NCI-H2107 treated with DMSO at 0.1 percent for 48 hours (cell line): ENCODE results near the gene ANGEL2.
"Not testable (repeated sequence)": the region's sequence is repeated elsewhere in the genome, so short reads cannot be mapped to it uniquely, and the experiment has no call there.

Experiments
- DNase-seq: peaks from one replicate; lab custom pipeline; 2025; ENCODE audit not compliant: unreplicated experiment; lab: John Stamatoyannopoulos, UW

The ANGEL2 gene

GRCh38 chr1:213020016-213020415, 4.3 kb upstream of the ANGEL2 start:
- DNase-seq: no peak

GRCh38 chr1:213019450-213019849, 3.8 kb upstream of the ANGEL2 start:
- no peak for DNase-seq

GRCh38 chr1:213017447-213018273, 2.0 kb upstream of the ANGEL2 start:
- no peak for DNase-seq

- no peak for DNase-seq
Observed at GRCh38 chr1:213014642-213015041, 1.0 kb downstream of the ANGEL2 start.

DNA sequence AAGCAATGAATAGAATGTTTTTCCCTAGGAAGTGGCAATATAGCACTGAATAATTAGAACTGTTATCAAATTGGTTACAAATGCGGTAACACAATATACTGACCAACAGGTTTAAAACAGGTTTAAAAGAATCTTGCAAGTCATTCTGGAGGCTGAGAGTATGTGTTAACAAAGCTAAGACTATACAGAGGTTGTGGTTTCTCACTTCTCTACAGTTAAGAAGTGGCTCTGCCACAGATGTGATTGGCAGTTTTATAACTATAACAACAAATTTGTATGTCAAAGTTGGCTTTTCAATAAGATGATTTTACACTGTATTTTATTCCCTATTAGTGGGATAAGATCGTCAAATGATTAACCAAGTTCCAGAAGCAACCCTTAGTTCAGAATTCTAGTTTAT, 7.1 kb downstream of the ANGEL2 start:
- DNase-seq: no peak

DNA sequence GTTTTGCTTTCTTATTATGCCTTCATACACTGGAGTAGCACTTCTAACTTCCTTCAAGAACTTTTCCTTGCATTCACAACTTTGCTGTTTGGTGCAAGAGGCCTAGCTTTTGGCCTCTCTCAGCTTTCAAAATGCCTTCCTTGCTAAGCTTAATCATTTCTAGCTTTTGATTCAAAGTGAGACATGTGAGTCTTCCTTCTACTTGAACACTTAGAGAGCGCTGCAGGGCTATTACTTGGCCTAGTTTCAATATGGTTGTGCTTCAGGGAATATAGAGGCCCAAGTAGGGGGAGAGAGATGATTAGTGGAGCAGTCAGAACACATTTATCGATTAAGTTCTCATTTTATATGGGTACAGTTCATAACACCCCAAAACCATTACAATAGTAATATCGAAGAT, 12.4 kb downstream of the ANGEL2 start:
- no peak for DNase-seq

DNA sequence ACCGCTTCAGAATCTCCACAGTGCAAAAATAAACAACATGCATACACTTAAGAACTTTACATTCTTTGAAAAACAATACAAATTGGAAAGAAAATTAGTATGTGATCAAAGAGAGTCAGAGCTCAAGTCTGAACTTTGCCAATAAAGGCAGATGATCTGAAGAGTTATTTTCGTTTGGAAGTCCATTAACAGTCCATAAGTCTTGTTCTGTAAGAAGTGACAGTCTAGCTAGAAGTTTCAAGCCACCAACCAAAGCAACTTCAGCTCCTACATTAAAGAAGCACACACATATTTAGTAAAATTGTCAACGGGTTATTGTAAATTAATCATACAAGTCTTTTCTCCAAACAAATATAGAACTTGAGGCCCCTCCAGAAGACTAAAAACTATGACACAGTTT, 20.7 kb downstream of the ANGEL2 start:
- no peak for DNase-seq

DNA sequence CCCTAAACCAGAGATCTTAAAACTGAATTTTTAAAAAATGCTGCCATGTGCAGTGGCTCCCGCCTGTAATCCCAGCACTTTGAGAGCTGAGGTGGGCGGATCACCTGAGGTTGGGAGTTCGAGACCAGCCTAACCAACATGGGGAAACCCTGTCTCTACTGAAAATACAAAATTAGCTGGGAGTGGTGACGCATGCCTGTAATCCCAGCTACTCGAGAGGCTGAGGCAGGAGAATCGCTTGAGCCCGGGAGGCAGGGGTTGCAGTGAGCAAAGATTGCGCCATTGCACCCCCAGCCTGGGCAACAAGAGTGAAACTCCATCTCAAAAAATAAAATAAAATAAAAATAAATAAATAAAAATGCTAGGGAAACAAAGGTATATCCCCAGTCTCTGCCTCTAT, 21.7 kb downstream of the ANGEL2 start:
- not testable (repeated sequence) for DNase-seq

DNA sequence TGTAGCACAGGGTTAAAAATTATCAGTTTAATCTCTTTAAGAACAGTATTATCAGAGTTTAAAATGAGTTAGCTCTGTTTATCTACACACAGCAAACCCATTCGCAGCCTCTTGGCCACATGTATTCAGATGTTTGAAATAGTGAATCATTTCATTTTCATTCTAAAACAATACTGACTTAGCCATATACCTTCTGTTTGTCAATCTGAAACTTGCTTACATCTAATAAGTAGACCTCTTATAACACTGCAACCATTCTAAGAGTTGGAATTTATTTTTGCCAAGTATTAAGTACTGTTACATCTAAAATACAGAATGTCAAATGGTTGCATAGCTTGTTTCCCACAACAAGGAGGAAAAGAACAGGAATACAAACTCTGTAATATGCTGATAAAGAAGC, 25.4 kb downstream of the ANGEL2 start:
- no peak for DNase-seq

- DNase-seq: no peak
Observed at GRCh38 chr1:212987702-212988322, 27.9 kb downstream of the ANGEL2 start.

GRCh38 chr1:212986551-212986950, 29.1 kb downstream of the ANGEL2 start:
- no peak for DNase-seq

DNA sequence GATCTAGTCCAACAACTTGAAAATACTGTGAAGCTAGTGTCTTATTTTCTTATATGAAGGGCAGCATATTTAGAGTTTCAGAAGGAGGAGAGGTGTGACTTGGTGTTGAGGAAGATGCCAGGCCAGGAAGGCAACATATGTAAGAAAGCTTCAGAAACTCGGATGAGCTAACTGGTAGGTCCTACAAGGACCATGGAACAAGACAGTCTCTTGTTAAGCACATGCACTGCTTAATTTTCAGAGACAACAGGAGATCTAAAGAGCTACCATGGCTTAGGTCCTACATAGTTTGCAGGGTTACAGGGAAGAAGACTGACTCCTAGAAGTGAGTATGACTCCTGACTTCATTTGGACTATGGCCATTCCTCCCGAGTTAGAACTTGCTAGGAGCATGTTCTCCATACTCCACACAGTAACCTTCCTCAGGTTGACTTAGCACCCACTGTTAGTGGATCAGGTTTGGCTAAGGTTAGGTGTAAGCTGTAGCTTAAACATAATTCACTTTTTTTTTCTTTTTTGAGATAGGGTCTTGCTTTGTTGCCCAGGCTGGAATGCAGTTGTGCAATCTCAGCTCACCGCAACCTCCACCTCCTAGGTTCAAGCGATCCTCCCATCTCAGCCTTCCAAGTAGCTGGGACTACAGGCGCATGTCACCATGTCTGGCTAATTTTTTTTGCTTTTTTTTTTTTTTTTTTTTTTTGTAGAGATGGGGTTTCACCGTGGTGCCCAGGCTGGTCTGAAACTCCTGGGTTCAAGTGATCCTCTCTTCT, 31.0 kb downstream of the ANGEL2 start:
- DNase-seq: no peak

DNA sequence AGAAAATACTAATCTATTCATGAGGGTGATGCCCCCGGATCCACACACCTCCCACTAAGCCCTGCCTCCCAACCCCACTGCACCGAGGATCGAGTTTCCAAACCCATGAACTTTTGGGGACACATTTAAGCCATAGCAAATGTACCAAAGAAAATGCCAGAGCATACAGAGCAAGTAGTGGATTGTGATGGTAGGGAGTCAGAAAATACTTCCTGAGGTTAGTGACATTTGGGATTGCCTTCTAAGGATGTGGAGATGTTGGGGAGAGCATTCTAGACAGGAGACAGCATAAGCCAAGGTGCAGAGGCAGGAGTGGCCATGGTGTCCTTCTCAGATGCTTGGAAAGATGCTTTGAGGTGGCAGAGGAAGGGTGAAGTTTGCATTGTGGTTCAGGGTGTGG, 32.2 kb downstream of the ANGEL2 start:
- no peak for DNase-seq

GRCh38 chr1:212982430-212983152, 33.1 kb downstream of the ANGEL2 start:
- DNase-seq: no peak

DNA sequence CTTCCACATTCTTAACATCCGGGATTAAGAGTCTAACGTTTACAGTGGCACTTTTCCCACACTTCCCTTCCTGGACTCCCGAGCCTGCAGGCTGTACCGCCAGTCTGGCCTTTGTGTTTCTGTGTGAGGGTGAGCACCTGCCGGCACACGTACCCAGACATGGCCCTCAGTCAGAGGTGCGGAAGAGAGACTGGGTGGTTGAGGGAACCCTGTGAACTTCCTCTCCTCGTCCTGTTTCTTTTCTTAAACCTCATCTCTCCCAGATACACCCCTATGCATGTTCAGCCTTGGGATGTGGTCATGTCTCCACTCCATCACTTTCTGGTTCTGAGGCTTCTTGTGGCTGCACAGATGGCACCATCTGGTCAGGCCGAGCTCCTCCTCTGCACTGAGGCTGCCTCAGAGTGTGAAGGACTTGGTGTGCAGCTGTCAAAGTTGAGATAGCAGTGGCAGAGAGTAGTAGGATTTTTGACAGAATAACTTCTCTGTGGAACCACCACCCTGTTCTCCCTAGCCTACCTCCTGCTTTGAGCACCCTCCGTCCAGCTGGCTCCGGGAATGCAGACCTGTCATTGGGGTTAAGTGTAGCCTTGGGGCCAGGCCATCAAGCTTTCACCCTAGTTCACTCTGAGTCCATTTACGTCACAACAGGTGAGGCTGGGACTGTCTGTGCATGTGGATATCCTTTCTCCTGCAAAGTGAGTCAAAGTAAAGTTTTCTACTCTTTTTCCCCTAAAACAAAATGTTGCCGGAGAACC, 33.9 kb downstream of the ANGEL2 start:
- peak; percentile 21 for DNase-seq

- DNase-seq: peak; percentile 22
Observed at GRCh38 chr1:212981025-212981495, 34.6 kb downstream of the ANGEL2 start.

DNA sequence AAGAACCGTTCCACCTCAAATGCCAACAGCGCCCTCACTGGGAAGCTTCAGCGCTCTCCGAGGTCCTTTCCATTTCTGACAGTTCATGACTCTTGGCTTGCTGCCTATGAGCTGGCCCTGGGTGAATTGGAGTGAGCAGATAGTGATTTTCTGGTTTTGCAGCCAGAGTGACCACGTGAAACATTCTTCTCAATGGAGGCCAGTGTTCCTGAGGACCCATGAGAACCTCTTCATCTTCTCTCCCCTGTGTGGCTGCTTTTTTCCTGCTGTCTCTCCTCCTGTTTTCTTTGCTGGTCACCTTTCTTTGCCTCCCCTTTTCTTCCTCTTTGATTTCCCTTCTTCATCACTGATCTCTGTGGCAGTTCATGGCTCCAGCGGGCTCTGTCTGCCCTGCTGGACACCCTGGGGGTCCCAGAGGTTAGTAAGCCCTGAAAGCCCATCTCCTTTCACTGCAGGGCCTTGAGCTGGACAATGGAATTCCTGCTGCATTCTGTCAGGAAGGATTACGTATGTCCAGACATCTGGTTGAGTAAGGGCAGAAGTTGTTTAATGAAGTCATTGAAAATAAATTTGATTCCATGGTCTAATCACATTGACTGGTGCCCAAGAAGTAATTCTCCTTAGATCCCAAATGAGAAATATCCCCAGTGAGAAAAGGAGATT, 35.4 kb downstream of the ANGEL2 start:
- no peak for DNase-seq

DNA sequence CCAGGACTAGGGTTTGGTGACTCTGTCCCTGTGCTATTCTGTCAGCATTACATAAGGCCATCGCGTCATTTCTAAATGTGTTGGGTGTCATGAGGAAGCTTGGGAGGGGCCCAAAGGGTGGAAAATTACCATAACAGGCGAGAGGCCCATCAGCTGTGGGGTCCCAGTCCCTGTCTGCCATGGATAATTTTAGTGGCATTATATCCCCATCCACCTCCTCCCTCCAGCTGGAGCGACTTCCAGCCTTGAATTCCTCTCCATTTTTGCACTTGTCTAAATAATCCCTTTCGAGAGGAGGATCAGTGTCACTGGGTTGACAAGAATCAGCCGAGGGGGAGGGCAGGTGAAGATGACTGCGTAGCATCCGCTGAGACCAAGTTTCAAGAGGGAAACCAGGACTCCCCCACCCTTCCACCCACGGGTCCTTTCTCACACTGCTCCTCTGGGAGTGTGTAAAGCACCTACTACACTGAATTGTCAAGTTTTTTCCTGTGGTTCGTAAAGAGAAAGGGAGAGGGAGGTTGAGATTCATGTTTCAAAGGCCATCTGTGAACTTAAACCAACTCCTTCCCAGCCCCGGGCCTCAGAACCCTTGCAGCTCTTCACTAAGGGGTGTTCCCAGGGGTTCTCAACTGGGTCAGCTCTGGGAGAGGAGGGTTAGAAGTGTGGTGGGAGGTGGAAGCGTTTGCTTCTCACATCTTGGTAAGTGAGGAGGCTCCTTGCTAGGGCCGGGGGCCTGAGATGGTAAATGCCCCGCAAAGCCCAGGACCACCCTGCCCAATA, 36.1 kb downstream of the ANGEL2 start:
- no peak for DNase-seq
